Neural cell (in vitro differentiated cells): Measurements from ENCODE around the gene HORMAD2.

ENCODE experiments used
- CTCF ChIP-seq: fragments of 450-650 bp; IDR thresholded peaks from 2 replicates; pipeline ENCODE4 v1.5.1; 2014; ENCODE audit warnings: antibody characterized with exemption, mild to moderate bottlenecking, moderate library complexity; ENCODE audit not compliant: poor library complexity, severe bottlenecking
- EP300 ChIP-seq: fragments of 450-650 bp; conservative IDR thresholded peaks from 2 replicates; pipeline ENCODE4 v1.6.1; 2014; ENCODE audit warnings: antibody characterized with exemption, mild to moderate bottlenecking, moderate library complexity; ENCODE audit not compliant: poor library complexity, severe bottlenecking
- EZH2 ChIP-seq: fragments of 200-600, 300-800 bp; shearing (Covaris generic), sonication (generic); IDR thresholded peaks from 2 replicates; pipeline ENCODE4 v1.6.1; 2014; ENCODE audit warnings: antibody characterized with exemption, low read length, borderline replicate concordance, mild to moderate bottlenecking; ENCODE audit not compliant: insufficient read depth, poor library complexity, severe bottlenecking
- MXI1 ChIP-seq: fragments of 450-650 bp; conservative IDR thresholded peaks from 2 replicates; pipeline ENCODE4 v1.6.1; 2014; ENCODE audit warnings: antibody characterized with exemption, mild to moderate bottlenecking; ENCODE audit not compliant: poor library complexity, severe bottlenecking
- POLR2AphosphoS5 ChIP-seq: IDR thresholded peaks from 2 replicates; pipeline ENCODE4 v1.6.1; 2012
- RAD21 ChIP-seq: fragments of 450-650 bp; conservative IDR thresholded peaks from 2 replicates; pipeline ENCODE4 v1.6.1; 2014; ENCODE audit warnings: antibody characterized with exemption, mild to moderate bottlenecking, moderate library complexity
- REST ChIP-seq: IDR thresholded peaks from 2 replicates; pipeline ENCODE4 v1.6.1; 2012; ENCODE audit warnings: borderline replicate concordance
- SMC3 ChIP-seq: fragments of 450-650 bp; conservative IDR thresholded peaks from 2 replicates; pipeline ENCODE4 v1.6.1; 2014; ENCODE audit warnings: antibody characterized with exemption, mild to moderate bottlenecking, moderate library complexity; ENCODE audit not compliant: poor library complexity
- TAF1 ChIP-seq: IDR thresholded peaks from 2 replicates; pipeline ENCODE4 v1.6.1; 2012; ENCODE audit warnings: low read depth

GRCh38 chr22:30094804-30095203 lies 14.5 kb downstream of the HORMAD2 start:
- no peak for TF ChIP-seq SMC3
- TF ChIP-seq POLR2AphosphoS5: no peak
- no peak for TF ChIP-seq CTCF
- TF ChIP-seq TAF1: no peak
- TF ChIP-seq RAD21: no peak
- no peak for TF ChIP-seq MXI1
- no peak for TF ChIP-seq EZH2
- TF ChIP-seq REST: no peak
- TF ChIP-seq EP300: no peak
